HG03457 (cell line): ENCODE data around the gene FGF22.
"Not testable (repeated sequence)": the region's sequence is repeated elsewhere in the genome, so short reads cannot be mapped to it uniquely, and the experiment has no call there.

ENCODE experiments used
- ATAC-seq: cut with Tn5 transposase; IDR thresholded peaks from one replicate; pipeline ENCODE4 v1.9.1; 2021; ENCODE audit warnings: moderate number of reproducible peaks; ENCODE audit not compliant: unreplicated experiment

The FGF22 gene

GRCh38 chr19:605061-605971, 34.4 kb upstream of the FGF22 start:
- ATAC-seq: not testable (repeated sequence)

- no peak for ATAC-seq
These were observed 32.2 kb upstream of the FGF22 start for GRCh38 chr19:607301-608154.

GRCh38 chr19:608155-609003, 31.3 kb upstream of the FGF22 start:
- no peak for ATAC-seq

GRCh38 chr19:609004-609346, 30.7 kb upstream of the FGF22 start:
- ATAC-seq: no peak

- no peak for ATAC-seq
These were observed 29.4 kb upstream of the FGF22 start for GRCh38 chr19:610071-610800.

GRCh38 chr19:610801-611480, 28.7 kb upstream of the FGF22 start:
- ATAC-seq: no peak

- ATAC-seq: no peak
These were observed 28.2 kb upstream of the FGF22 start for GRCh38 chr19:611481-611868.

GRCh38 chr19:612941-613340, 26.7 kb upstream of the FGF22 start:
- no peak for ATAC-seq

GRCh38 chr19:613732-614567, 25.7 kb upstream of the FGF22 start:
- ATAC-seq: no peak

- no peak for ATAC-seq
These were observed 24.1 kb upstream of the FGF22 start for GRCh38 chr19:615619-616018.

- no peak for ATAC-seq
These were observed 23.5 kb upstream of the FGF22 start for GRCh38 chr19:616062-616700.

GRCh38 chr19:616747-617526, 22.7 kb upstream of the FGF22 start:
- ATAC-seq: no peak

GRCh38 chr19:617551-618246, 22.0 kb upstream of the FGF22 start:
- ATAC-seq: no peak

GRCh38 chr19:618247-618619, 21.4 kb upstream of the FGF22 start:
- no peak for ATAC-seq

- no peak for ATAC-seq
These were observed 20.9 kb upstream of the FGF22 start for GRCh38 chr19:618674-619285.

GRCh38 chr19:619286-620002, 20.2 kb upstream of the FGF22 start:
- no peak for ATAC-seq
